ENCODE measurements around the gene MACF1. TPM values are rescaled to one million over a fixed set of nuclear protein-coding genes. Genes with fewer than 3 reads are reported as not detected.
A peak's percentile ranks its signal among the peaks of the same experiment; 100 is the strongest.
"Not testable (repeated sequence)": the region's sequence is repeated elsewhere in the genome, so short reads cannot be mapped to it uniquely, and the experiment has no call there.

Gene MACF1
- total and polyA plus RNA-seq, 4 donors: 23.3 to 216 (median 51.2) TPM

GRCh38 chr1:39527190-39527579 is 322.7 kb downstream of the MACF1 start:
- H3K9ac ChIP-seq (ENCODE audit: low read depth in 1 of 2, low read length in 2 of 2); H3K4me1 ChIP-seq (ENCODE audit: control insufficient read depth in 4 of 4, insufficient read depth in 4 of 4, low read length in 3 of 4); H3K27me3 ChIP-seq (ENCODE audit: control insufficient read depth in 4 of 4, insufficient read depth in 4 of 4, low read length in 3 of 4); H3K4me3 ChIP-seq (ENCODE audit: low read depth in 1 of 3, low read length in 3 of 3); H3K27ac ChIP-seq (ENCODE audit: low read depth in 1 of 2, low read length in 2 of 2); DNase-seq (ENCODE audit: low spot score); H3K9me3 ChIP-seq (ENCODE audit: control insufficient read depth in 4 of 4, low read length in 3 of 4): not testable (repeated sequence)
- WGBS: 90% methylated on average over 8 of the region's 8 CpGs
- peaks cover 5 to 39% (median 17%) of the 10 kb centered on the region in 4 donors for H3K36me3 ChIP-seq (ENCODE audit: control insufficient read depth in 4 of 4, insufficient read depth in 3 of 4, low read depth in 1 of 4, low read length in 3 of 4)

DNA sequence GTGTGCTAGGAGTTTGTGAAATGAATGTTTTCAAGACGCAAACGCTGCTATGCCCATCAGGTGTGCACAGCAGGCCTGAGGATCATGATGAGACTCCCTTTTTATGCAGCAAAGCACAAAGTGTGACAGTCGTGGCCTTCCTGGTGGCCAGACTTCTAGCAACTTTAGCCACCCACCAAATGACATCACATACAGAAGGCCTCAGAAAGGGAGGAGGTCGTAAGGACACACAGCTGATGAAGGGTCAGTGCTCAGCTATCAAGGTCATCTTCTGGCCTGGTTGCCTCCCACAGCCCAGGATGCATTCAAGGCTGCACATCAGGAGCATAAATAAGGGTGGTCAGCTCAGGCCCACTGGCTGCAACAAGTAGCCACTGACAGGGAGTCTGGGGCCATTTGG is 323.6 kb downstream of the MACF1 start:
- no peaks in the 10 kb centered on the region for H3K9me3 ChIP-seq (ENCODE audit: control insufficient read depth in 4 of 4, low read length in 3 of 4)
- H3K4me1 ChIP-seq (ENCODE audit: control insufficient read depth in 4 of 4, insufficient read depth in 4 of 4, low read length in 3 of 4): no peaks in the 10 kb centered on the region
- H3K4me3 ChIP-seq (ENCODE audit: low read depth in 1 of 3, low read length in 3 of 3): no peak overlapping the region
- peaks cover 5 to 37% (median 17%) of the 10 kb centered on the region in 4 donors for H3K36me3 ChIP-seq (ENCODE audit: control insufficient read depth in 4 of 4, insufficient read depth in 3 of 4, low read depth in 1 of 4, low read length in 3 of 4)
- 92% methylated on average over 4 of the region's 4 CpGs for WGBS
- no peak overlapping the region for H3K27ac ChIP-seq (ENCODE audit: low read depth in 1 of 2, low read length in 2 of 2)
- H3K27me3 ChIP-seq (ENCODE audit: control insufficient read depth in 4 of 4, insufficient read depth in 4 of 4, low read length in 3 of 4): no peaks in the 10 kb centered on the region
- no peak for DNase-seq (ENCODE audit: low spot score)
- no peak overlapping the region for H3K9ac ChIP-seq (ENCODE audit: low read depth in 1 of 2, low read length in 2 of 2)
- TF ChIP-seq MAX (IDR thresholded peaks at IDR 0.05) (no peak), YY1 (IDR thresholded peaks at IDR 0.05) (no peak)

GRCh38 chr1:39529901-39530535 is 325.5 kb downstream of the MACF1 start:
- WGBS: 86% methylated on average over 10 of the region's 10 CpGs

DNA sequence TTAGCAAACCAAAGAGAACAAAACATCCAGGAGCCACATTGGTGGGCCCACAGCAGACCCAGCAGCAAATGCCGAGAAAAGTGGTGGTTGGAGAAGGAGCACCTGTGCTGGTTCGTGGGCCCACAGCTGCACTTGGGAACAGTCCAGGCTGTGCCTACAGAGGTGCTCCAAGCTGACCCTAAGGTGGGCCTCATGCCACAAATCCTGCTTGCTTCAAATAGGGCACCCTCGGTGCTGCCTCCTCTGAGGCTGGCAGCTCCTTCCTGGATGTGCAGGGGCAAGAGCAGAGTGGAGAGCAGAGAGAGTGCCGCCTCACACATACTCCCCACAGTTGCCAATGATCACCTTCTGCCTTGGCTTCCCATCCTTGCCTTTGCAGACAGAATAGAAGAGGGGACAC is 327.0 kb downstream of the MACF1 start:
- Histone ChIP-seq H3K27ac (ENCODE audit: low read depth in 1 of 2, low read length in 2 of 2) (no peak overlapping the region), H3K9me3 (ENCODE audit: control insufficient read depth in 4 of 4, low read length in 3 of 4) (no peaks in the 10 kb centered on the region), H3K9ac (ENCODE audit: low read depth in 1 of 2, low read length in 2 of 2) (no peak overlapping the region), H3K4me3 (ENCODE audit: low read depth in 1 of 3, low read length in 3 of 3) (no peak overlapping the region), H3K4me1 (ENCODE audit: control insufficient read depth in 4 of 4, insufficient read depth in 4 of 4, low read length in 3 of 4) (no peaks in the 10 kb centered on the region), H3K36me3 (ENCODE audit: control insufficient read depth in 4 of 4, insufficient read depth in 3 of 4, low read depth in 1 of 4, low read length in 3 of 4) (peaks cover 9 to 38% (median 15%) of the 10 kb centered on the region in 4 donors), H3K27me3 (ENCODE audit: control insufficient read depth in 4 of 4, insufficient read depth in 4 of 4, low read length in 3 of 4) (no peaks in the 10 kb centered on the region)
- DNase-seq (ENCODE audit: low spot score): no peak
- TF ChIP-seq FOXA1 (IDR thresholded peaks at IDR 0.05) (no peak), JUND (IDR thresholded peaks at IDR 0.05) (no peak), SP1 (IDR thresholded peaks at IDR 0.05) (no peak), CTCF (IDR thresholded peaks at IDR 0.05; ENCODE audit: low read depth, low read length, missing input control) (no peak), NR2F2 (IDR thresholded peaks at IDR 0.05) (no peak), RAD21 (IDR thresholded peaks at IDR 0.05) (no peak), RXRA (IDR thresholded peaks at IDR 0.05) (no peak), TAF1 (conservative IDR thresholded peaks at IDR 0.05) (no peak), EGR1 (IDR thresholded peaks at IDR 0.05; ENCODE audit: low read depth in 2 of 2) (no peak), YY1 (IDR thresholded peaks at IDR 0.05) (no peak), HNF4G (IDR thresholded peaks at IDR 0.05) (no peak)
- TF ChIP-seq, protein P1, sequence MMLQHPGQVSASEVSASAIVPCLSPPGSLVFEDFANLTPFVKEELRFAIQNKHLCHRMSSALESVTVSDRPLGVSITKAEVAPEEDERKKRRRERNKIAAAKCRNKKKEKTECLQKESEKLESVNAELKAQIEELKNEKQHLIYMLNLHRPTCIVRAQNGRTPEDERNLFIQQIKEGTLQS (IDR thresholded peaks at IDR 0.05): no peak
- TF ChIP-seq, protein P2, sequence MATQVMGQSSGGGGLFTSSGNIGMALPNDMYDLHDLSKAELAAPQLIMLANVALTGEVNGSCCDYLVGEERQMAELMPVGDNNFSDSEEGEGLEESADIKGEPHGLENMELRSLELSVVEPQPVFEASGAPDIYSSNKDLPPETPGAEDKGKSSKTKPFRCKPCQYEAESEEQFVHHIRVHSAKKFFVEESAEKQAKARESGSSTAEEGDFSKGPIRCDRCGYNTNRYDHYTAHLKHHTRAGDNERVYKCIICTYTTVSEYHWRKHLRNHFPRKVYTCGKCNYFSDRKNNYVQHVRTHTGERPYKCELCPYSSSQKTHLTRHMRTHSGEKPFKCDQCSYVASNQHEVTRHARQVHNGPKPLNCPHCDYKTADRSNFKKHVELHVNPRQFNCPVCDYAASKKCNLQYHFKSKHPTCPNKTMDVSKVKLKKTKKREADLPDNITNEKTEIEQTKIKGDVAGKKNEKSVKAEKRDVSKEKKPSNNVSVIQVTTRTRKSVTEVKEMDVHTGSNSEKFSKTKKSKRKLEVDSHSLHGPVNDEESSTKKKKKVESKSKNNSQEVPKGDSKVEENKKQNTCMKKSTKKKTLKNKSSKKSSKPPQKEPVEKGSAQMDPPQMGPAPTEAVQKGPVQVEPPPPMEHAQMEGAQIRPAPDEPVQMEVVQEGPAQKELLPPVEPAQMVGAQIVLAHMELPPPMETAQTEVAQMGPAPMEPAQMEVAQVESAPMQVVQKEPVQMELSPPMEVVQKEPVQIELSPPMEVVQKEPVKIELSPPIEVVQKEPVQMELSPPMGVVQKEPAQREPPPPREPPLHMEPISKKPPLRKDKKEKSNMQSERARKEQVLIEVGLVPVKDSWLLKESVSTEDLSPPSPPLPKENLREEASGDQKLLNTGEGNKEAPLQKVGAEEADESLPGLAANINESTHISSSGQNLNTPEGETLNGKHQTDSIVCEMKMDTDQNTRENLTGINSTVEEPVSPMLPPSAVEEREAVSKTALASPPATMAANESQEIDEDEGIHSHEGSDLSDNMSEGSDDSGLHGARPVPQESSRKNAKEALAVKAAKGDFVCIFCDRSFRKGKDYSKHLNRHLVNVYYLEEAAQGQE (IDR thresholded peaks at IDR 0.05): no peak
- WGBS: 97% methylated on average over 4 of the region's 4 CpGs

More at GRCh38 chr1:39529901-39530535, 325.5 kb downstream of the MACF1 start:
- no peak for DNase-seq (ENCODE audit: low spot score)
- Histone ChIP-seq H3K27ac (ENCODE audit: low read depth in 1 of 2, low read length in 2 of 2) (no peak overlapping the region), H3K4me3 (ENCODE audit: low read depth in 1 of 3, low read length in 3 of 3) (no peak overlapping the region), H3K36me3 (ENCODE audit: control insufficient read depth in 4 of 4, insufficient read depth in 3 of 4, low read depth in 1 of 4, low read length in 3 of 4) (peaks cover 10 to 33% (median 16%) of the 10 kb centered on the region in 4 donors), H3K4me1 (ENCODE audit: control insufficient read depth in 4 of 4, insufficient read depth in 4 of 4, low read length in 3 of 4) (no peaks in the 10 kb centered on the region), H3K27me3 (ENCODE audit: control insufficient read depth in 4 of 4, insufficient read depth in 4 of 4, low read length in 3 of 4) (no peaks in the 10 kb centered on the region), H3K9ac (ENCODE audit: low read depth in 1 of 2, low read length in 2 of 2) (no peak overlapping the region), H3K9me3 (ENCODE audit: control insufficient read depth in 4 of 4, low read length in 3 of 4) (no peaks in the 10 kb centered on the region)
- TF ChIP-seq SP1 (IDR thresholded peaks at IDR 0.05) (no peak), FOXA2 (IDR thresholded peaks at IDR 0.05) (no peak), HNF4A (conservative IDR thresholded peaks at IDR 0.05) (peak in 1 of 2 donors; percentile 9)
